Stimulated activated CD8-positive, alpha-beta memory T cell treated with anti-CD3 and anti-CD28 coated beads, Interleukin-7, amount 100 ng/mL, for 24 hours (primary cell): ENCODE results near the gene PABPC1L.
A peak's percentile ranks its signal among the peaks of the same experiment; 100 is the strongest.

ENCODE experiments used
- DNase-seq: peaks from one replicate; pipeline ENCODE4 v3.0.0-alpha.2; 2020; ENCODE audit warnings: low read depth

The PABPC1L gene

GRCh38 chr20:44966030-44966961 lies 56.4 kb downstream of the PABPC1L start, which contains the start of gene STK4:
TSS of gene STK4 (plus strand) at chr20:44966512. CDS start at chr20:44966569, 57 bp downstream.
- DNase-seq, result peak; percentile 90

GRCh38 chr20:44967207-44967807 lies 57.4 kb downstream of the PABPC1L start:
- DNase-seq, result no peak

GRCh38 chr20:44969300-44969894 lies 59.5 kb downstream of the PABPC1L start:
- no peak for DNase-seq

GRCh38 chr20:44970243-44970757 lies 60.4 kb downstream of the PABPC1L start:
- no peak for DNase-seq

- no peak for DNase-seq
Measured at GRCh38 chr20:44973053-44973452, 63.2 kb downstream of the PABPC1L start.

- DNase-seq, result no peak
Measured at GRCh38 chr20:44976698-44977097, 66.8 kb downstream of the PABPC1L start.

- DNase-seq, result no peak
Measured at GRCh38 chr20:44979090-44979621, 69.3 kb downstream of the PABPC1L start.

GRCh38 chr20:44981736-44982406 lies 72.0 kb downstream of the PABPC1L start:
- DNase-seq, result no peak

GRCh38 chr20:44983093-44983674 lies 73.3 kb downstream of the PABPC1L start:
- no peak for DNase-seq

GRCh38 chr20:44988631-44989171 lies 78.8 kb downstream of the PABPC1L start:
- DNase-seq, result no peak
